IPS-15b (cell line): Measurements from ENCODE around the gene PKLR.

Experiments used
- H3K27me3 ChIP-seq: one replicate; pipeline ENCODE4 v1.6.1; 2013; ENCODE audit warnings: low read length; ENCODE audit not compliant: control insufficient read depth, insufficient read depth
- H3K36me3 ChIP-seq: one replicate; pipeline ENCODE4 v1.6.1; 2013; ENCODE audit warnings: low read length; ENCODE audit not compliant: control insufficient read depth, insufficient read depth
- H3K4me1 ChIP-seq: one replicate; pipeline ENCODE4 v1.6.1; 2013; ENCODE audit warnings: mild to moderate bottlenecking, low read length; ENCODE audit not compliant: control insufficient read depth, insufficient read depth
- H3K4me3 ChIP-seq: one replicate; pipeline ENCODE4 v1.5.1; 2013; ENCODE audit warnings: low read depth, low read length
- H3K9ac ChIP-seq: one replicate; pipeline ENCODE4 v1.6.1; 2013; ENCODE audit warnings: low read depth, mild to moderate bottlenecking, low read length
- H3K9me3 ChIP-seq: one replicate; pipeline ENCODE4 v1.6.1; 2013; ENCODE audit warnings: mild to moderate bottlenecking, low read length; ENCODE audit not compliant: control insufficient read depth, insufficient read depth

The PKLR gene

GRCh38 chr1:155309423-155310021, 8.3 kb upstream of the PKLR start:
- Histone ChIP-seq H3K4me3 (peak overlapping the region; percentile 99), H3K4me1 (no peaks in the 10 kb centered on the region), H3K27me3 (peaks cover 2% of the 10 kb centered on the region), H3K9ac (peak overlapping the region; percentile 97), H3K9me3 (no peaks in the 10 kb centered on the region), H3K36me3 (peaks cover 7% of the 10 kb centered on the region)

GRCh38 chr1:155308493-155309422, 7.5 kb upstream of the PKLR start, which contains the start of gene FDPS:
Gene FDPS (plus strand): TSS chr1:155308866. CDS start chr1:155309790, 924 bp downstream.
- H3K4me3 ChIP-seq, result peak within 1 kb of the TSS; percentile 99
- H3K9me3 ChIP-seq, result no peaks in the 10 kb centered on the region
- H3K36me3 ChIP-seq, result peaks cover 7% of the 10 kb centered on the region
- H3K4me1 ChIP-seq, result no peaks in the 10 kb centered on the region
- H3K9ac ChIP-seq, result peak within 1 kb of the TSS; percentile 97
- H3K27me3 ChIP-seq, result peaks cover 2% of the 10 kb centered on the region

- Histone ChIP-seq H3K27me3 (peaks cover 2% of the 10 kb centered on the region), H3K9me3 (no peaks in the 10 kb centered on the region), H3K36me3 (peaks cover 7% of the 10 kb centered on the region), H3K9ac (no peak overlapping the region), H3K4me3 (no peak overlapping the region), H3K4me1 (no peaks in the 10 kb centered on the region)
These were observed 6.1 kb upstream of the PKLR start for GRCh38 chr1:155307247-155307740.

- Histone ChIP-seq H3K4me3 (no peak overlapping the region), H3K9me3 (no peaks in the 10 kb centered on the region), H3K27me3 (peaks cover 2% of the 10 kb centered on the region), H3K9ac (peak overlapping the region; percentile 24), H3K4me1 (peaks cover 3% of the 10 kb centered on the region), H3K36me3 (peaks cover 4% of the 10 kb centered on the region)
These were observed 4.7 kb upstream of the PKLR start for GRCh38 chr1:155305881-155306391.

GRCh38 chr1:155304558-155305063, 3.4 kb upstream of the PKLR start:
- peaks cover 3% of the 10 kb centered on the region for H3K4me1 ChIP-seq
- no peak overlapping the region for H3K9ac ChIP-seq
- H3K4me3 ChIP-seq, result no peak overlapping the region
- H3K27me3 ChIP-seq, result peaks cover 2% of the 10 kb centered on the region
- H3K36me3 ChIP-seq, result no peaks in the 10 kb centered on the region
- H3K9me3 ChIP-seq, result no peaks in the 10 kb centered on the region

- Histone ChIP-seq H3K9ac (no peak overlapping the region), H3K36me3 (no peaks in the 10 kb centered on the region), H3K27me3 (peaks cover 11% of the 10 kb centered on the region), H3K4me3 (no peak overlapping the region), H3K9me3 (no peaks in the 10 kb centered on the region), H3K4me1 (peaks cover 11% of the 10 kb centered on the region)
These were observed 497 bp downstream of the PKLR start for GRCh38 chr1:155300553-155301329.

GRCh38 chr1:155300024-155300423, 1.2 kb downstream of the PKLR start:
- Histone ChIP-seq H3K36me3 (no peaks in the 10 kb centered on the region), H3K9me3 (no peaks in the 10 kb centered on the region), H3K4me1 (peaks cover 11% of the 10 kb centered on the region), H3K27me3 (peaks cover 18% of the 10 kb centered on the region), H3K9ac (no peak overlapping the region), H3K4me3 (no peak overlapping the region)

GRCh38 chr1:155297384-155297783, 3.9 kb downstream of the PKLR start:
- Histone ChIP-seq H3K36me3 (no peaks in the 10 kb centered on the region), H3K27me3 (peaks cover 35% of the 10 kb centered on the region), H3K9ac (no peak overlapping the region), H3K4me3 (no peak overlapping the region), H3K9me3 (no peaks in the 10 kb centered on the region), H3K4me1 (peaks cover 11% of the 10 kb centered on the region)

- H3K4me3 ChIP-seq, result no peak overlapping the region
- no peak overlapping the region for H3K9ac ChIP-seq
- H3K36me3 ChIP-seq, result no peaks in the 10 kb centered on the region
These were observed 4.6 kb downstream of the PKLR start for GRCh38 chr1:155296661-155297060.

GRCh38 chr1:155295942-155296267, 5.3 kb downstream of the PKLR start:
- H3K27me3 ChIP-seq, result peaks cover 37% of the 10 kb centered on the region
- H3K4me1 ChIP-seq, result peaks cover 8% of the 10 kb centered on the region
- no peak overlapping the region for H3K9ac ChIP-seq
- no peaks in the 10 kb centered on the region for H3K36me3 ChIP-seq
- H3K9me3 ChIP-seq, result no peaks in the 10 kb centered on the region
- H3K4me3 ChIP-seq, result peak overlapping the region; percentile 89

More at GRCh38 chr1:155296661-155297060, 4.6 kb downstream of the PKLR start:
- H3K27me3 ChIP-seq, result peaks cover 37% of the 10 kb centered on the region
- no peaks in the 10 kb centered on the region for H3K9me3 ChIP-seq
- peaks cover 9% of the 10 kb centered on the region for H3K4me1 ChIP-seq
